ENCODE data around the gene SYNDIG1L.

- TF ChIP-seq CTCF (IDR thresholded peaks at IDR 0.05 in 2 of 3, conservative IDR thresholded peaks at IDR 0.05 in 1 of 3; ENCODE audit: borderline replicate concordance in 1 of 3, insufficient read depth in 1 of 3, low read depth in 2 of 3, low read length in 2 of 3): no peak
- TF ChIP-seq MAX (IDR thresholded peaks at IDR 0.05): no peak
- TF ChIP-seq SP1 (IDR thresholded peaks at IDR 0.05; ENCODE audit: low read depth): no peak
These were observed 30.9 kb upstream of the SYNDIG1L start for GRCh38 chr14:74456684-74457564.
